Vagina (tissue), 2 donors: ENCODE measurements around the gene WARS2. TPM values are rescaled to one million over a fixed set of nuclear protein-coding genes. Genes with fewer than 3 reads are reported as not detected.

Source experiments
- DNase-seq, 2 donors: peaks; one replicate each; pipeline ENCODE4 v3.0.0-alpha.2; 2017; ENCODE audit errors: extremely low spot score in 2 of 2
- H3K27ac ChIP-seq: fragments of 200-600 bp; sonication (generic); one replicate; pipeline ENCODE4 v1.5.1; 2019
- H3K27me3 ChIP-seq: fragments of 200-600 bp; sonication (generic); one replicate; pipeline ENCODE4 v1.5.1; 2019
- H3K36me3 ChIP-seq, 2 donors: fragments of 200-600 bp; sonication (generic); one replicate each; pipeline ENCODE4 v1.5.1; 2017 to 2019
- H3K4me1 ChIP-seq: fragments of 200-600 bp; sonication (generic); one replicate; pipeline ENCODE4 v1.5.1; 2019
- H3K4me3 ChIP-seq, 2 donors: fragments of 200-600 bp; sonication (generic); 1 replicate in 1 of 2; 2 replicates in 1 of 2; pipeline ENCODE4 v1.5.1; 2016 to 2019
- H3K9me3 ChIP-seq: fragments of 200-600 bp; sonication (generic); one replicate; pipeline ENCODE4 v1.5.1; 2019
- CTCF ChIP-seq, 3 experiments: fragments of 450-650 bp in 2 of 3; fragments of 200-600 bp in 1 of 3; sonication (generic) in 1 of 3; IDR thresholded peaks; one replicate each; pipeline ENCODE4 v1.5.1; 2017 to 2019; ENCODE audit warnings: antibody characterized with exemption in 3 of 3, mild to moderate bottlenecking in 2 of 3, moderate library complexity in 2 of 3
- POLR2A ChIP-seq, 2 donors: fragments of 450-650 bp; IDR thresholded peaks; one replicate each; pipeline ENCODE4 v1.6.1; 2017; ENCODE audit warnings: antibody characterized with exemption in 2 of 2, mild to moderate bottlenecking in 2 of 2, moderate library complexity in 2 of 2
- POLR2AphosphoS5 ChIP-seq, 2 donors: sonication (generic); formaldehyde crosslinking; IDR thresholded peaks; one replicate each; pipeline ENCODE4 v1.9.0; 2017; ENCODE audit warnings: antibody characterized with exemption in 2 of 2, mild to moderate bottlenecking in 2 of 2, low read depth in 1 of 2; ENCODE audit not compliant: insufficient read depth in 1 of 2
- intact Hi-C: fragments of 100-400 bp; cut with DNase I; formaldehyde crosslinking; loops from one replicate; pipeline ENCODE4 v1.15.1; 2023
- total RNA-seq: library from RNA; depleted of rRNA; stranded (reverse); fragments of >200 nt; gene quantifications from one replicate; pipeline ENCODE4 v1.2.3, GENCODE V29; 2016

WARS2 gene
- total RNA-seq = 8.3 TPM

DNA sequence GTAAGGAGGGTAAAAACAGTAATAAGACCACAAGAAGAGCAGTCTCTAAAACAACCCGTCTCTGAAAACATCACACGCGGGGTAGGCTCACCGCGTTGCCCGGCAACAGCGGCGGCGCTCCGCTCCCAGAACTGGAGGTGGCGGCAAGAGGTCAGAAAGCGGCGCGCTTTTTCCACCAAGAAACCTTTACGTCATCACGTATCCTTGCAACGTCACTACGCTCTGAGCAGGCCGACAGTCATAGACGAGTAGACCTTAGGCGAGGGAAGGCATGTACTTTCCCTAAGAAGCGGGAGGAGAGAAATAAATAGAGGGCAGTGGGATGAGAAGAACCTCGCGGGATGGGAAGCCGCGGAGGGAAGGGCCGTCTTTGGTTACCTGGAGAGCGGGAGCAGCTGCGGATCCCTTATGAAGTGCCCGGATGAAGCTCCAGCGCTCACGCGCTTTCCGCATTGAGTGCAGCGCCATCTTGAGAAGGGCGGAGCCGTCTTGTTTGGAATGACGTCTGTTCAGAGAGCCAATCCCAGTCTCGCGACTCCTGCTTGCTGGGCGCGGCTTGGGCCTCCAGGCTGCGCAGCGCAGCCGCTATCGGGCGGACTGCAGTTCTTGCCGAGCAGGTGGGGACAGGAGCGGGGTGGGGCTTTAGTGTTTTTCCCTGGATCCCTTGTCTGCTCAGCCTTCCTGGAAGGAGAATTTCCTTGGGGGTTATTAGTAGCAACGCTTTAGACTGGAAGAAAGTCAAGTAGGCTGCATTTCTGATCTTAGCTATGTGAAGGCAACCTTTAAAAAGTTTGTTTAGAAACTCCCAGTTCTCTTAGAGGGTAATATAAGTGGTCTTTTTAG lies at the start of gene WARS2:
TSS of gene WARS2 (minus strand) at position 477 of the 843 bp plus-strand sequence. CDS start at position 468, 9 bp downstream.
- H3K4me1 ChIP-seq = peaks cover 27% of the 10 kb centered on the region
- peak within 1 kb of the TSS; percentile 94 for H3K27ac ChIP-seq
- intact Hi-C loops = no loop called here

DNA sequence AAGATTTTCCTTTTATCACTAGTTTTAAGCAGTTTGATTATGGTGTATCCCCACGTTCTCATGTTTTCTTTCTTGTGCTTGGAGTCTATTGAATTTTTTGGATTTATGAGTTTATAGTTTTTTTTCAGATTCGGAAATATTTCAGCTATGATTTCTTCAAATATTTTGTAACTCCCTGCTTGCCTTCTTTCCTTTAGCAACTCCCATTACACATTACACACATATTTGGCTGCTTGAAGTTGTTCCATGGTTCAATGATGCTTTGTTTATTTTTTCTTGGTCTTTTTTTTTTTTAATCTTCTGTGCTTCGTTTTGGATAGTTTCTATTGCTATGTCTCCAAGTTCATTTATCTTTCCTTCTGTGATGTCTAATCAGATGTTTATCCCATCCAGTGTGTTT lies 48.5 kb upstream of the WARS2 start:
- H3K27ac ChIP-seq = no peak overlapping the region

More for the DNA sequence above, at the start of gene WARS2:
- peak; percentile 96 to 97 for TF ChIP-seq POLR2AphosphoS5 (IDR thresholded peaks at IDR 0.05; ENCODE audit: insufficient read depth in 1 of 2, low read depth in 1 of 2)
- peak in 1 of 2 donors; percentile 61 for TF ChIP-seq POLR2A (IDR thresholded peaks at IDR 0.05)
- TF ChIP-seq CTCF (IDR thresholded peaks at IDR 0.05) = no peak
- H3K36me3 ChIP-seq = no peaks in the 10 kb centered on the region
- H3K27me3 ChIP-seq = no peaks in the 10 kb centered on the region
- peak within 1 kb of the TSS; percentile 52 to 62 for H3K4me3 ChIP-seq
- DNase-seq = peak in 1 of 2 donors; percentile 98
- H3K9me3 ChIP-seq = no peaks in the 10 kb centered on the region

DNA sequence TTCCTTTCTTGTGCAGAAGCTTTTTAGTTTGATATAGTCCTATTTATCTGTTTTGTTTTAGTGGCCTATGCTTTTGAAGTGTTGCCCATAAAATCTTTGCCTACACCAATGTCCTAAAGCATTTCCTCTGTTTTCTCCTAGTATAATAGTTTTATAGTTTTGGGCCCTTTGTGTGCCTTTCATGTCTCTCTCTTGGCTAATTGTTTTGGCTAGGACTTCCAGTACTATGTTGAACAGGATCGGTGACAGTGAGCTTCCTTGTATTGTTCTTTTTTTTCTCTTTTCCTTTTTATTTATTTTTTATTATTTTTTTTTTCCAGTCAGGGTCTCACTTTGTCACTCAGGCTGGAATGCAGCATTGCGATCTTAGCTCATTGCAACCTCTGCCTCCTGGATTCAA lies 47.0 kb upstream of the WARS2 start:
- intact Hi-C loops = no loop called here
- no peaks in the 10 kb centered on the region for H3K4me1 ChIP-seq
- H3K27ac ChIP-seq = no peak overlapping the region
- H3K36me3 ChIP-seq = no peaks in the 10 kb centered on the region
- DNase-seq = no peak
- TF ChIP-seq CTCF (IDR thresholded peaks at IDR 0.05) (no peak), POLR2AphosphoS5 (IDR thresholded peaks at IDR 0.05; ENCODE audit: insufficient read depth in 1 of 2, low read depth in 1 of 2) (no peak), POLR2A (IDR thresholded peaks at IDR 0.05) (no peak)
- H3K4me3 ChIP-seq = no peak overlapping the region
- no peaks in the 10 kb centered on the region for H3K27me3 ChIP-seq
- no peaks in the 10 kb centered on the region for H3K9me3 ChIP-seq

More for the DNA sequence above, 48.5 kb upstream of the WARS2 start:
- intact Hi-C loops = no loop called here
- Histone ChIP-seq H3K36me3 (no peaks in the 10 kb centered on the region), H3K9me3 (no peaks in the 10 kb centered on the region), H3K27me3 (no peaks in the 10 kb centered on the region), H3K4me3 (no peak overlapping the region), H3K4me1 (no peaks in the 10 kb centered on the region)
- DNase-seq = no peak
- TF ChIP-seq CTCF (IDR thresholded peaks at IDR 0.05) (no peak), POLR2A (IDR thresholded peaks at IDR 0.05) (no peak), POLR2AphosphoS5 (IDR thresholded peaks at IDR 0.05; ENCODE audit: insufficient read depth in 1 of 2, low read depth in 1 of 2) (no peak)

GRCh38 chr1:119186471-119186870 lies 46.0 kb upstream of the WARS2 start:
- no peak overlapping the region for H3K27ac ChIP-seq
- intact Hi-C loops = no loop called here
- no peaks in the 10 kb centered on the region for H3K36me3 ChIP-seq
- DNase-seq = no peak
- H3K9me3 ChIP-seq = no peaks in the 10 kb centered on the region
- TF ChIP-seq POLR2AphosphoS5 (IDR thresholded peaks at IDR 0.05; ENCODE audit: insufficient read depth in 1 of 2, low read depth in 1 of 2) = no peak
- TF ChIP-seq CTCF (IDR thresholded peaks at IDR 0.05) = no peak
- TF ChIP-seq POLR2A (IDR thresholded peaks at IDR 0.05) = no peak
- no peaks in the 10 kb centered on the region for H3K27me3 ChIP-seq
- no peaks in the 10 kb centered on the region for H3K4me1 ChIP-seq
- H3K4me3 ChIP-seq = no peak overlapping the region

DNA sequence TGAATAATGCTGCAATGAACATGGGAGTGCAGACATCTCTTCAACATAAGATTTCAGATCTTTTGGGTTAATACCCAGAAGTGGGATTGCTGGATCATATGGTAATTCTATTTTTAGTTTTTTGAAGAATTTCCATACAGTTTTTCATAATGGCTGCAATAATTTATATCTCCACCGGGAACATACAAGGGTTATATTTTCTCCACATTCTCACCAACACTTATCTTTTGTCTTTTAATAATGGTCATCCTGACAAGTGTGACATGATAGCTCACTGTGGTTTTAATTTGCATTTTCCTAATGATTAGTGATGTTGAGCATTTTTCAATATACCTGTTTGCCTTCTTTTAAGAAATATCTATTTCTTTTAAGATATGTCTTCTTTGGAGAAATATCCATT lies 44.5 kb upstream of the WARS2 start:
- no peaks in the 10 kb centered on the region for H3K4me1 ChIP-seq
- intact Hi-C loops = no loop called here
- no peaks in the 10 kb centered on the region for H3K9me3 ChIP-seq
- no peaks in the 10 kb centered on the region for H3K27me3 ChIP-seq
- H3K4me3 ChIP-seq = no peak overlapping the region
- no peak for DNase-seq
- no peak for TF ChIP-seq POLR2AphosphoS5 (IDR thresholded peaks at IDR 0.05; ENCODE audit: insufficient read depth in 1 of 2, low read depth in 1 of 2)
- H3K27ac ChIP-seq = no peak overlapping the region
- H3K36me3 ChIP-seq = no peaks in the 10 kb centered on the region
